HepG2 (cell line): ENCODE results near the gene NKAIN4. TPM values are rescaled to one million over a fixed set of nuclear protein-coding genes. Genes with fewer than 3 reads are reported as not detected.

Experiments
- ATAC-seq: fragments of 200-7000 bp; cut with Tn5 transposase; 3 replicates; pipeline ENCODE4 v1.9.1; 2020; ENCODE audit warnings: mild to moderate bottlenecking, moderate library complexity
- BruUV-seq: library from RNA; stranded (reverse); fragments of 400-500 nt; replicated peaks from 2 replicates; lab custom pipeline; 2021; lab: Mats Ljungman, UMichigan
- CTCF ChIA-PET: fragments of 300-600 bp; formaldehyde crosslinking; extraction: SDS; loops from one replicate; lab custom pipeline; 2021; ENCODE audit warnings: low total read pairs, inconsistent platforms, low intra/inter-chr PET ratio; lab: Yijun Ruan, JAX
- POLR2A ChIA-PET: fragments of 350-600 bp; sonication (Branson Sonifier 250); formaldehyde crosslinking; loops from one replicate; lab custom pipeline; 2020; ENCODE audit warnings: antibody characterized with exemption, inconsistent platforms; lab: Yijun Ruan, JAX
- DNase-seq: peaks from one replicate; pipeline ENCODE4 v3.0.0-alpha.2; 2015; ENCODE audit warnings: low spot score
- FAIRE-seq: peaks from 3 replicates; lab custom pipeline; 2011; peaks lifted over from hg19 to GRCh38; lab: Jason Lieb, UNC
- H2AFZ ChIP-seq: one replicate; pipeline ENCODE4 v1.6.1; 2011; ENCODE audit warnings: low read length, inconsistent platforms
- H3K27ac ChIP-seq: fragments of 300-600 bp; 3 replicates; pipeline ENCODE4 v1.8.0; 2011; ENCODE audit warnings: mixed run types, mild to moderate bottlenecking, mixed read lengths, low read length, inconsistent platforms; ENCODE audit not compliant: insufficient read depth; ENCODE audit errors: extremely low read length
- H3K27me3 ChIP-seq, 2 experiments: fragments of 200-600 bp in 1 of 2; 2 replicates in 1 of 2; 3 replicates in 1 of 2; pipeline versions ENCODE4 v1.6.0 to v1.8.0; 2011; ENCODE audit warnings: low read length in 2 of 2, mild to moderate bottlenecking in 2 of 2, moderate library complexity in 2 of 2, inconsistent platforms in 1 of 2; ENCODE audit not compliant: insufficient read depth in 2 of 2, control insufficient read depth in 1 of 2
- H3K36me3 ChIP-seq, 2 experiments: fragments of 200-600 bp in 1 of 2; replicated peaks in 1 of 2; 2 replicates in 1 of 2; 3 replicates in 1 of 2; pipeline versions ENCODE4 v1.5.1 to v1.8.0; 2011; ENCODE audit warnings: low read length in 2 of 2, inconsistent platforms in 1 of 2; ENCODE audit not compliant: insufficient read depth in 2 of 2, control insufficient read depth in 1 of 2
- H3K4me1 ChIP-seq: 2 replicates; pipeline ENCODE4 v1.5.1; 2012; ENCODE audit warnings: low read length, inconsistent platforms; ENCODE audit not compliant: insufficient read depth
- H3K4me2 ChIP-seq: 2 replicates; pipeline ENCODE4 v1.6.0; 2011; ENCODE audit warnings: low read depth, low read length, inconsistent platforms
- H3K4me3 ChIP-seq, 3 experiments: fragments of 200-600 bp in 1 of 3; sonication (generic), shearing (Covaris generic) in 1 of 3; replicated peaks in 1 of 3; 2 replicates each; pipeline ENCODE4 v1.5.1; 2011 to 2016; ENCODE audit warnings: low read length in 3 of 3, inconsistent platforms in 2 of 3, low read depth in 2 of 3, mild to moderate bottlenecking in 2 of 3, control low read depth in 1 of 3, mixed read lengths in 1 of 3; ENCODE audit not compliant: insufficient read depth in 1 of 3
- H3K79me2 ChIP-seq: one replicate; pipeline ENCODE4 v1.6.1; 2011; ENCODE audit warnings: low read length, inconsistent platforms; ENCODE audit not compliant: insufficient read depth
- H3K9ac ChIP-seq: 2 replicates; pipeline ENCODE4 v1.6.0; 2011; ENCODE audit warnings: mild to moderate bottlenecking, low read depth, low read length, inconsistent platforms; ENCODE audit not compliant: insufficient read depth
- H3K9me3 ChIP-seq: 2 replicates; pipeline ENCODE4 v1.5.1; 2012; ENCODE audit warnings: mild to moderate bottlenecking, low read length
- H4K20me1 ChIP-seq: 2 replicates; pipeline ENCODE4 v1.6.0; 2011; ENCODE audit warnings: inconsistent platforms, mild to moderate bottlenecking, low read length, moderate library complexity; ENCODE audit not compliant: insufficient read depth
- CCDC6 ChIP-seq: sonication (generic); formaldehyde crosslinking; IDR thresholded peaks from 2 replicates; pipeline ENCODE4 v1.8.1; 2022; ENCODE audit warnings: mild to moderate bottlenecking, missing genetic modification reagents, moderate library complexity
- DR1 ChIP-seq: sonication (generic); formaldehyde crosslinking; IDR thresholded peaks from 2 replicates; pipeline ENCODE4 v1.8.0; 2021; ENCODE audit warnings: mild to moderate bottlenecking, missing genetic modification reagents, inconsistent platforms
- FOSL2 ChIP-seq: sonication (generic); formaldehyde crosslinking; IDR thresholded peaks from 2 replicates; pipeline ENCODE4 v1.4.0; 2020; ENCODE audit warnings: missing genetic modification reagents
- HIVEP1 ChIP-seq: sonication (generic); formaldehyde crosslinking; IDR thresholded peaks from 2 replicates; pipeline ENCODE4 v1.4.0; 2020; ENCODE audit warnings: mild to moderate bottlenecking, missing genetic modification reagents
- KDM5B ChIP-seq: sonication (generic); formaldehyde crosslinking; IDR thresholded peaks from 2 replicates; pipeline ENCODE4 v1.4.0; 2020; ENCODE audit warnings: missing genetic modification reagents, mild to moderate bottlenecking, borderline replicate concordance
- PHF20 ChIP-seq: sonication (generic); formaldehyde crosslinking; IDR thresholded peaks from 2 replicates; pipeline ENCODE4 v1.5.0; 2020; ENCODE audit warnings: mild to moderate bottlenecking, missing genetic modification reagents
- RBFOX2 ChIP-seq: fragments of 200-400 bp; formaldehyde crosslinking; IDR thresholded peaks from 2 replicates; pipeline ENCODE4 v1.6.1; 2017; ENCODE audit warnings: low read depth, mild to moderate bottlenecking, low read length
- XRCC5 ChIP-seq: fragments of 200-400 bp; formaldehyde crosslinking; optimal IDR thresholded peaks from 2 replicates; pipeline ENCODE3; 2017; ENCODE audit warnings: mild to moderate bottlenecking, low read length
- ZKSCAN8 ChIP-seq: IDR thresholded peaks from 2 replicates; pipeline ENCODE4 v1.6.1; 2016; ENCODE audit warnings: borderline replicate concordance, missing genetic modification reagents, missing compliant biosample characterization
- ZNF263 ChIP-seq: sonication (generic); formaldehyde crosslinking; IDR thresholded peaks from 2 replicates; pipeline ENCODE4 v1.4.0; 2020; ENCODE audit warnings: missing genetic modification reagents
- ZNF343 ChIP-seq: sonication (generic); formaldehyde crosslinking; IDR thresholded peaks from 2 replicates; pipeline ENCODE4 v1.4.0; 2020; ENCODE audit warnings: mild to moderate bottlenecking, missing genetic modification reagents
- ZNF460 ChIP-seq: sonication (generic); formaldehyde crosslinking; IDR thresholded peaks from 2 replicates; pipeline ENCODE4 v1.5.1; 2020; ENCODE audit warnings: missing genetic modification reagents, mild to moderate bottlenecking, borderline replicate concordance
- ZNF75D ChIP-seq: sonication (generic); formaldehyde crosslinking; IDR thresholded peaks from 2 replicates; pipeline ENCODE4 v1.8.1; 2023; ENCODE audit warnings: missing genetic modification reagents, mild to moderate bottlenecking, borderline replicate concordance
- WGBS: methylation state at CpG from one replicate; pipeline ENCODE4 v1.1.6; 2017; ENCODE audit warnings: low lambda C conversion rate; 5-methylcytosine and 5-hydroxymethylcytosine counted together
- in situ Hi-C: cut with HindIII; loops from 2 replicates; pipeline ENCODE4 v1.10.0; 2017; ENCODE audit warnings: low pct_unique_long_range_greater_than_20kb; ENCODE audit not compliant: extremely low pct_ligation_motif_present
- intact Hi-C: fragments of 100-400 bp; cut with micrococcal nuclease; formaldehyde crosslinking; loops from one replicate; pipeline ENCODE4 v1.10.0; 2022; ENCODE audit not compliant: unreplicated experiment
- polyA plus RNA-seq, 8 experiments: library from polyadenylated mRNA; depleted of rRNA in 3 of 8; stranded (reverse) in 7 of 8; unstranded in 1 of 8; fragments of >200 nt; fragmentation: Illumina TruSeq in 4 of 8; extraction: Trizol in 4 of 8; gene quantifications; 2 replicates each; pipeline versions ENCODE4 v1.2.1 to v1.2.3, GENCODE V29; 2011 to 2016; ENCODE audit warnings: low read depth in 4 of 8, missing spikeins in 1 of 8, mixed read lengths in 1 of 8; ENCODE audit not compliant: insufficient read depth in 1 of 8
- total RNA-seq, 5 experiments: library from RNA; depleted of rRNA; stranded (reverse); fragments of >200 nt; fragmentation: Illumina TruSeq; extraction: Trizol; gene quantifications; 2 replicates each; pipeline ENCODE4 v1.2.3, GENCODE V29; 2016; ENCODE audit warnings: low read depth in 1 of 5
- TF ChIP-seq, protein P1 (sequence below): sonication (generic); formaldehyde crosslinking; IDR thresholded peaks from 2 replicates; pipeline ENCODE4 v1.4.0; 2020; ENCODE audit warnings: mild to moderate bottlenecking, missing genetic modification reagents
- TF ChIP-seq, protein P2 (sequence below): sonication (generic); formaldehyde crosslinking; IDR thresholded peaks from 2 replicates; pipeline ENCODE4 v1.4.0; 2020; ENCODE audit warnings: mild to moderate bottlenecking, missing genetic modification reagents
- TF ChIP-seq, protein P3 (sequence below): IDR thresholded peaks from 2 replicates; pipeline ENCODE4 v1.6.1; 2016; ENCODE audit warnings: missing genetic modification reagents, missing compliant biosample characterization

Gene NKAIN4
- total and polyA plus RNA-seq, 2 of the 13 experiments (the other 11 are each of a cell fraction or from before 2014, with no cell fraction given): not detected

GRCh38 chr20:63212792-63213191, 41.5 kb downstream of the NKAIN4 start:
- ATAC-seq: no peak
- Histone ChIP-seq H3K9me3 (no peaks in the 10 kb centered on the region), H3K4me2 (peak overlapping the region; percentile 33), H3K36me3 (peaks cover 41 to 66% of the 10 kb centered on the region in 2 experiments), H3K79me2 (peaks cover 74% of the 10 kb centered on the region), H3K9ac (peak overlapping the region; percentile 4; the same call in 1 of the 2 replicates), H2AFZ (no peak overlapping the region), H3K4me1 (peaks cover 75% of the 10 kb centered on the region), H3K27me3 (peaks cover 1 to 3% of the 10 kb centered on the region in 2 experiments; a peak in 3 of 5 replicates), H3K27ac (no peak overlapping the region), H4K20me1 (peaks cover 69% of the 10 kb centered on the region), H3K4me3 (no peak overlapping the region)
- CTCF ChIA-PET: no interaction called here
- FAIRE-seq: no peak
- WGBS: 93% methylated on average over 5 of the region's 5 CpGs
- POLR2A ChIA-PET: no interaction called here
- in situ Hi-C loops (no loop called here), intact Hi-C loops (no loop called here)
- TF ChIP-seq, protein P1, sequence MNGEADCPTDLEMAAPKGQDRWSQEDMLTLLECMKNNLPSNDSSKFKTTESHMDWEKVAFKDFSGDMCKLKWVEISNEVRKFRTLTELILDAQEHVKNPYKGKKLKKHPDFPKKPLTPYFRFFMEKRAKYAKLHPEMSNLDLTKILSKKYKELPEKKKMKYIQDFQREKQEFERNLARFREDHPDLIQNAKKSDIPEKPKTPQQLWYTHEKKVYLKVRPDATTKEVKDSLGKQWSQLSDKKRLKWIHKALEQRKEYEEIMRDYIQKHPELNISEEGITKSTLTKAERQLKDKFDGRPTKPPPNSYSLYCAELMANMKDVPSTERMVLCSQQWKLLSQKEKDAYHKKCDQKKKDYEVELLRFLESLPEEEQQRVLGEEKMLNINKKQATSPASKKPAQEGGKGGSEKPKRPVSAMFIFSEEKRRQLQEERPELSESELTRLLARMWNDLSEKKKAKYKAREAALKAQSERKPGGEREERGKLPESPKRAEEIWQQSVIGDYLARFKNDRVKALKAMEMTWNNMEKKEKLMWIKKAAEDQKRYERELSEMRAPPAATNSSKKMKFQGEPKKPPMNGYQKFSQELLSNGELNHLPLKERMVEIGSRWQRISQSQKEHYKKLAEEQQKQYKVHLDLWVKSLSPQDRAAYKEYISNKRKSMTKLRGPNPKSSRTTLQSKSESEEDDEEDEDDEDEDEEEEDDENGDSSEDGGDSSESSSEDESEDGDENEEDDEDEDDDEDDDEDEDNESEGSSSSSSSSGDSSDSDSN: 0 out of 2 replicates have a peak, but pooled peaks have one; percentile 20
- no peak for TF ChIP-seq ZNF343 (CRISPR knock-in tag)
- TF ChIP-seq DR1 (CRISPR knock-in tag): 0 out of 2 replicates have a peak, but pooled peaks have one; percentile 35
- 0 out of 2 replicates have a peak, but pooled peaks have one; percentile 32 for TF ChIP-seq RBFOX2
- 0 out of 2 replicates have a peak, but pooled peaks have one; percentile 17 for TF ChIP-seq FOSL2 (CRISPR knock-in tag)
- no peak for TF ChIP-seq ZNF460 (CRISPR knock-in tag)
- TF ChIP-seq, protein P2, sequence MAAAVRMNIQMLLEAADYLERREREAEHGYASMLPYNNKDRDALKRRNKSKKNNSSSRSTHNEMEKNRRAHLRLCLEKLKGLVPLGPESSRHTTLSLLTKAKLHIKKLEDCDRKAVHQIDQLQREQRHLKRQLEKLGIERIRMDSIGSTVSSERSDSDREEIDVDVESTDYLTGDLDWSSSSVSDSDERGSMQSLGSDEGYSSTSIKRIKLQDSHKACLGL: peak; percentile 40; the same call in 1 of the 2 replicates
- TF ChIP-seq CCDC6 (CRISPR knock-in tag): no peak
- 0 out of 2 replicates have a peak, but pooled peaks have one; percentile 19 for TF ChIP-seq PHF20
- TF ChIP-seq ZKSCAN8 (CRISPR knock-in tag): no peak
- TF ChIP-seq ZNF263: no peak
- TF ChIP-seq HIVEP1: peak; percentile 26; the same call in 1 of the 2 replicates
- TF ChIP-seq, protein P3, sequence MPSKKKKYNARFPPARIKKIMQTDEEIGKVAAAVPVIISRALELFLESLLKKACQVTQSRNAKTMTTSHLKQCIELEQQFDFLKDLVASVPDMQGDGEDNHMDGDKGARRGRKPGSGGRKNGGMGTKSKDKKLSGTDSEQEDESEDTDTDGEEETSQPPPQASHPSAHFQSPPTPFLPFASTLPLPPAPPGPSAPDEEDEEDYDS: no peak
- TF ChIP-seq XRCC5: no peak
- TF ChIP-seq KDM5B (CRISPR knock-in tag): 0 out of 2 replicates have a peak, but pooled peaks have one; percentile 22
- TF ChIP-seq ZNF75D: no peak
- DNase-seq: no peak
- BruUV-seq: no TSS peak
